Measurements from ENCODE around the gene SMCO1.

The SMCO1 gene

GRCh38 chr3:196499061-196499460, 16.1 kb downstream of the SMCO1 start (continued):
- no peak for TF ChIP-seq ZSCAN18 (tag by site-specific recombination; IDR thresholded peaks at IDR 0.05)
- no peak for TF ChIP-seq ZNF416 (tag by site-specific recombination; IDR thresholded peaks at IDR 0.05)
- TF ChIP-seq ZNF677 (tag by site-specific recombination; IDR thresholded peaks at IDR 0.05) = no peak
- no peak for TF ChIP-seq GFI1B (tag by site-specific recombination; IDR thresholded peaks at IDR 0.05)
- TF ChIP-seq YY2 (tag by site-specific recombination; IDR thresholded peaks at IDR 0.05) = no peak
- no peak for TF ChIP-seq ZNF549 (tag by site-specific recombination; IDR thresholded peaks at IDR 0.05)
- no peak for TF ChIP-seq MYNN (tag by site-specific recombination; IDR thresholded peaks at IDR 0.05; ENCODE audit: borderline replicate concordance)
- no peak for TF ChIP-seq KLF7 (tag by site-specific recombination; IDR thresholded peaks at IDR 0.05; ENCODE audit: borderline replicate concordance)
- TF ChIP-seq ZNF580 (tag by site-specific recombination; IDR thresholded peaks at IDR 0.05) = no peak
- no peak for TF ChIP-seq ZXDB (tag by site-specific recombination; IDR thresholded peaks at IDR 0.05)

GRCh38 chr3:196498297-196498696, 16.8 kb downstream of the SMCO1 start:
- ChIA-PET CTCF (no interaction called here), POLR2A (no interaction called here)
- Histone ChIP-seq H3K27ac (ENCODE audit: extremely low read depth, low read depth, low read length) (no peak overlapping the region), H3K4me1 (ENCODE audit: control insufficient read depth, insufficient read depth, low read length) (no peaks in the 10 kb centered on the region), H3K4me3 (ENCODE audit: low read depth, low read length) (no peak overlapping the region), H3K36me3 (ENCODE audit: control insufficient read depth in 2 of 2, insufficient read depth in 1 of 2, low read length in 2 of 2) (no peaks in the 10 kb centered on the region), H3K9me3 (ENCODE audit: control insufficient read depth, insufficient read depth, low read depth, low read length) (no peaks in the 10 kb centered on the region)
- TF ChIP-seq ZNF211 (tag by site-specific recombination; IDR thresholded peaks at IDR 0.05; ENCODE audit: low read depth) (no peak), CTCF (tag by site-specific recombination; IDR thresholded peaks at IDR 0.05) (no peak), ZNF202 (tag by site-specific recombination; IDR thresholded peaks at IDR 0.05; ENCODE audit: borderline replicate concordance) (no peak), ZNF626 (tag by site-specific recombination; IDR thresholded peaks at IDR 0.05) (no peak), ZNF654 (tag by site-specific recombination; IDR thresholded peaks at IDR 0.05; ENCODE audit: low read depth) (no peak), ZNF280C (tag by site-specific recombination; IDR thresholded peaks at IDR 0.05) (no peak), ZFHX2 (tag by site-specific recombination; conservative IDR thresholded peaks at IDR 0.05) (no peak), ZNF362 (tag by site-specific recombination; IDR thresholded peaks at IDR 0.05) (no peak), ZNF10 (tag by site-specific recombination; IDR thresholded peaks at IDR 0.05) (no peak), ZNF19 (tag by site-specific recombination; IDR thresholded peaks at IDR 0.05; ENCODE audit: low read depth) (no peak), ZNF600 (tag by site-specific recombination; IDR thresholded peaks at IDR 0.05) (no peak), ZNF274 (IDR thresholded peaks at IDR 0.05; ENCODE audit: low read length) (no peak), ZNF274 (tag by site-specific recombination; IDR thresholded peaks at IDR 0.05; ENCODE audit: borderline replicate concordance) (no peak), ZNF677 (tag by site-specific recombination; IDR thresholded peaks at IDR 0.05) (no peak), ZNF2 (tag by site-specific recombination; IDR thresholded peaks at IDR 0.05) (no peak), ZBTB26 (tag by site-specific recombination; optimal IDR thresholded peaks at IDR 0.05) (no peak), GLI2 (tag by site-specific recombination; IDR thresholded peaks at IDR 0.05; ENCODE audit: borderline replicate concordance, low read depth) (no peak), ZNF843 (tag by site-specific recombination; IDR thresholded peaks at IDR 0.05) (no peak), ZSCAN5A (tag by site-specific recombination; IDR thresholded peaks at IDR 0.05) (no peak)
